ENCODE measurements around the gene GOLGA8T.
"Not testable (repeated sequence)": the region's sequence is repeated elsewhere in the genome, so short reads cannot be mapped to it uniquely, and the experiment has no call there.

GRCh38 chr15:30192892-30193291 lies 58.0 kb downstream of the GOLGA8T start:
- not testable (repeated sequence) for TF ChIP-seq CTCF (IDR thresholded peaks at IDR 0.05); TCF7L2 (IDR thresholded peaks at IDR 0.05; ENCODE audit: low read depth, low read length); POLR2AphosphoS5 (IDR thresholded peaks at IDR 0.05; ENCODE audit: low read depth, low read length)
